HG02759 (cell line): ENCODE results near the gene ILKAP.

Experiments
- ATAC-seq: cut with Tn5 transposase; IDR thresholded peaks from one replicate; pipeline ENCODE4 v1.9.1; 2021; ENCODE audit warnings: mild to moderate bottlenecking, moderate library complexity; ENCODE audit not compliant: unreplicated experiment

Gene ILKAP

DNA sequence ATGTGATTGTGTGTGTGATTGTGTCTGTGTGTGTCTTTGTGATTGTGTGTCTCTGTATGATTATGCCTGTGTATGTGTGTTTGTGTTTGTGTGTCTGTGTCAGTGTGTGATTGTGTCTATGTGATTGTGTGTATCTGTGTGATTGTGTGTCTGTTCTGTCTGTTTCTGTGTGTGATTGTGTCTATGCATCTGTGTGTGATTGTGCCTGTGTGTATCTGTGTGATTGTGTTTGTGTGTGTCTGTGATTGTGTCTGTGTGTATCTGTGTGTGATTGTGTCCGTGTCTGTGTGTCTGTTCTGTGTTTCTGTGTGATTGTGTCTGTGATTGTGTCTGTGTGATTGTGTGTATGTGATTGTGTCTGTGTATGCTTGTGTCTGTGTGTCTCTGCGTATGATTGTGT is 77.2 kb downstream of the ILKAP start:
- ATAC-seq: no peak

DNA sequence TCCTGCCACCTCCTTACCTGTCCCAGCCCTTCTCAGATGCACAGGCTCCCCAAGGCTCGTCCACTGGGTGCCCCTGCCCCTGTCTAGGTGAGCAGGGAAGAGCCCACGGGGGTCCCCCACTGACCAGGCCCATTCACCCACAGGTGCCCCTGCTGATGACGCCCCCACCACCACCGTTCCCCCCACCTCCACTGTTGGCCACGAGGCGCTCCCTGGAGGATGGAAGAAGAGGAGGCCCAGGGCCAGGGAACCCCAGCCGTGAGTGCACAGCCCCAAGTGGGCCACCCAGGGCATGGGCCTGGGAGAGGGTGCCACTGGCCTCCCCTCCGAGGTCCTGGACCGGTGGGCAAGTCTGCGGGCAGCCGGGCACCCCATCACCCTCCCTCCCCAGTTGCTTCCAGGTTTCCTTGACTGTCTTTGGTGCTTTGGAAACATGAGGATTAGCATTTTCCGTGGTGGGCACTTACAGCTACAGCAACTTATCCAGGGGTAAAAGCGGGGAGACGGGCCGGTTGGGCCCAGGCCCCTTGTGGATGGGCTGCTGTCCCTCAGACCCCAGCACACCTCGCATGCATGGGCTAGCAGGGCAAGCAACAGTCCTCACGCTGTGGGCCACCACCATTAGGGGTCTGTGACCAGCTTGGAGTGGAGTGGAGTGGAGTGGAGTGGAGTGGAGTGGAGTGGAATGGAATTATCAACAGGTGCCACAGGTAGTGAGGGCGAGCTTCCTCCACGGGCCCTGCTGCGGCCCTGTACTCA is 78.2 kb downstream of the ILKAP start:
- no peak for ATAC-seq

DNA sequence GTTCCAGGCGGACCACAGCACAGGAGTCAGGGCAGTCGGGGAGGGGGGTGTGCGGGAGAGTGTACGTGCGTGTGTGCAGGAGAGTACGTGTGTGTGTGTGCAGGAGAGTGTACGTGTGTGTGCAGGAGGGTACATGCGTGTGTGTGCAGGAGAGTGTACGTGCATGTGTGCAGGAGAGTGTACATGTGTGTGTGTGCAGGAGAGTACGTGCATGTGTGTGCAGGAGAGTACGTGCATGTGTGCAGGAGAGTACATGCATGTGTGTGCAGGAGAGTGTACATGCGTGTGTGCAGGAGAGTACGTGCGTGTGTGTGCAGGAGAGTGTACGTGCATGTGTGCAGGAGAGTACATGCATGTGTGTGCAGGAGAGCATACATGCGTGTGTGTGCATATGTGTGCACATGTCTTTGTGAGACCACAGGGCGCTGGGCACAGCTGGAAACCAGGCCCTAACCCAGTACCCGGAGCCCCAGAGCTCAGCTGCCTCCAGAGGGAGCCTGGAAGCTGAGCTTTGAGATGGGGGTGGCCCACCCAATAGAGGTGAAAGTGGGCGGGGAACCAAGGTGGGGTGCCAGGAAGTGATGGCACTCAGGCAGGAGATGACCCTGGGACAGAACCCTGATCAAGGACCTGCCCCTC is 78.9 kb downstream of the ILKAP start:
- ATAC-seq: no peak

DNA sequence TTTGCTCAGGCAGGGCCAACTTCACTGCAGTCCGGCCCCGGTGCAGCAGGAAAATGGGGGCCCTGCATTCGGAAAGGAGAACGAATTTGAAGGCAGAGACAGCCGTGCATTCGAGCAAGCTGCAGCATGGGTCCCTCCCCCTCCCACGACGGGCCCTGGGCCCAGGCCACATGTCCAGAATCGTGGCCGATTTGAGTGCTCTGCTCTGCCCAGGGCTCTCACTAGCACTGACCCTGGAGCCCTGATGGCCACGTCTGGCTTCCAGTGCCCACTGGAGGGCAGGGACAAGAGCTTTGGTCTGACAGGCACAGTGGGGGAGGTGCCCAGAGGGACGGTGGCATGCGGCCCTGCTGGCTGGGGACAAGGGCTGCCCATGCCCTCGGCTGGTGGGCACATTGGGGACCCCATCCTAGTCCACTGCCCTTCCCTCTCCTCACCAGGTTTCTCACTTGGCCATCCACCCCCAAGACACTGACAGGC is 79.5 kb downstream of the ILKAP start:
- ATAC-seq: no peak

DNA sequence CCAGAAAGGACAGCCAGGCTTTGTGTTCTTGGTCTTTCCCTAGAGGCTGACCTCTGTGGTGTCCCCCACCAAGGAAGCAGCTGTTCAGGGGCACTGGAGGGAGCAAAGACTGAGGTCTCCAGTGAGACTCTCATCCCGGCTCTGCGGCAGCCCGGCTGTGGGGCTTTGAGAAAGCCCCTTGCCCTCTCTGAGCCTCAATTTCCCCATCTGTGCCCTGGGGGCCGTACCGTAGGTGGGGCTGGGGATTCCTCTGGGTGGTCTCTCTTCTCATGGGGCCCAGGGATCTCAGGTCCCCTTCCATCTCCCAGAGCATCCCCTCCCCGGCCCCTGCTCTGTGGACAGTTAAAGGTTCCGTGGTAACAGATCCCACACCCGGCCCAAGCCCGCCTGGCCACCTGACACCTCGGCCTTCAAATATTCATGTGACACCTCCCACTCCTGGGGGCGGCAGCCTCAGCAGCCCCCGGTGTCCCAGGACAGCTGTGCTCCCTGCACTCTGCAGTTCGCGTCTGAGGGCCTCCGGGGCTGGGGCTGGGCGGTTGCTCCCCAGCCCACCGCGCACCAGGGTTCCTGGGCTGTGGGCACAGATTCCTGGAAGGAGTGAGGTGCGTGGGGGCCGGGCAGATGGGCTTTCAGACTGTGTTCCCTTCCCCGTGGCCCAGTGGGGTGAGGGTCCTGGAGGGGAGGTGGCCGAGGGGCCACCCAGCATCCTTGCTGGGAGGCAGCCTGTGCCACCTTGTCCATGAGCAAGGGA is 80.1 kb downstream of the ILKAP start:
- ATAC-seq: no peak

DNA sequence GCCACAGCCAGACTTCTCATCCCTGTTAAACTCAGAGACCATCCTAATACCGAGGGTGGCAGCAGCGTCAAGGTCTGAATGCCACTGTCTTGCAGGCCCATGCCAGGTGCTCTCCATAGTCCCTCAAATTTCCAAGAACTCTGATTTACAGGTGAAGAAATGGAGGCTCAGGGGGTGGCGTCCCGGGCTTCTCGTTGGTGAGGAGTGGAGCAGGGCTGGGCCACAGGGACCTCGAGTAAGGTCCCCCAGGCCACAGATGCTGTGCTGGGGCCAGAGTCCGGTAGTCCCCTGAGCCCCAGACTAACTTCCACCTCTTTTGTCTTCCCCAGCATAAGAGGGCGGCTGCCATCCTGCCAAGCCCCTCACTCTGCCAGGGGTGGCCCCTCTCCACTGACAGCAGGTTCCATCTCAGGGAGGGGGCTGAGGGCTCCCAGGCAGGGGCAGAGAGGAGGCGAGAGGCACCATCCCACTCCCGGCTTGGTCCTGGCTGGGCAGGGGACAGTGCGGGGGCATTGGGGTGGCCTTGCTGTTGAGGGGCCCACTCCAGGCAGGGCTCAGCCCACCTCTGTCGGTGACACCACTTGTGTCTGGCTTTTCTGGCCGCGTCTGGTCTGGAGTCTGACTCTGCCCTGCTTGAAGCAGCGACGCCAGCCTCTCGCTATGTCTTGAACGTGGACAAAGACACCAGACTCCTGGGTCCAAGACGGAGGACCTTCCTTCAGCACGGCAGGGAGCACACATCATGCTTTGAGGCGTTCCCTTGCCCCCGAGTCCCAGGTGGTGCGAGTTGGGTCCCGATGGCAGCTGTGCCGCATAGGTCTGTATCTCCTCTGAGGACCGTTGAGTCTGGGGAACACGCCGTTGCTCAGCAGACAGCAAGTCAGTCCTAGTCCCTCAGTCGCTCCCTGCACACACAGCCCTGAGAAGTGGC is 80.9 kb downstream of the ILKAP start:
- no peak for ATAC-seq

DNA sequence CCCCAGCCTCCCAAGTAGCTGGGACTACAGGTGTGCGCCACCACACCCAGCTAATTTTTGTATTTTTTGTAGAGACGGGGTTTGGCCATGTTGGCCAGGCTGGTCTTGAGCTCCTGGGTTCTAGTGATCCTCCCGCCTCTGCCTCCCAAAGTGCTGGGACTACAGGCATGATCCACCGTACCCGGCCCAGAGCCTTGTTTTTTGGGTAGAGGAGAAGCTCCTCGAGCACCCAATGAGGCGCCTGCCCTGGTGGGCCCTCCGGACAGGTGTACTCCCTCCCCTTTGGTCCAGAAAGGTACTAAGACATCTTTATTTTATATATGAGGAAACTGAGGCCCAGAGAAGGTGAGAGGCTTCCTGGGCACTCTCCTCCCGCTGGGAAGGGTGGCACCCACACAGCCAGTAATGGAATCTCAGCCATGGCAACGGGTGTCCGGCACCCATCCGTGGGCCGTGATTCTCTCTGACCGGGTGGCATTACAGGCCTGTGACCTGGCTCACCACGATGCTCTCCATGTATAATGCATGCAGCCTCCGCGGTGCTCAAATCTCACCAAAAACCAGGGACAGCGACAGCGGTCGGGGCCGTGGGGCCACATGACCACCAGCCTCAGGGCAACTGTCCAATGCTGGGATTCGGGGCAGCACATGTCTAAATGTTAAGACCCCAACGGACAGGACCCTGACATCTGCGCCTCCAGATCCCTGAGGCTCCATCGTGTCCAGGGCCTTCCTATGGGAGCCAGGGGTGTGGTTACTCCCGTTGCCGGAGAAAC is 81.8 kb downstream of the ILKAP start:
- no peak for ATAC-seq

DNA sequence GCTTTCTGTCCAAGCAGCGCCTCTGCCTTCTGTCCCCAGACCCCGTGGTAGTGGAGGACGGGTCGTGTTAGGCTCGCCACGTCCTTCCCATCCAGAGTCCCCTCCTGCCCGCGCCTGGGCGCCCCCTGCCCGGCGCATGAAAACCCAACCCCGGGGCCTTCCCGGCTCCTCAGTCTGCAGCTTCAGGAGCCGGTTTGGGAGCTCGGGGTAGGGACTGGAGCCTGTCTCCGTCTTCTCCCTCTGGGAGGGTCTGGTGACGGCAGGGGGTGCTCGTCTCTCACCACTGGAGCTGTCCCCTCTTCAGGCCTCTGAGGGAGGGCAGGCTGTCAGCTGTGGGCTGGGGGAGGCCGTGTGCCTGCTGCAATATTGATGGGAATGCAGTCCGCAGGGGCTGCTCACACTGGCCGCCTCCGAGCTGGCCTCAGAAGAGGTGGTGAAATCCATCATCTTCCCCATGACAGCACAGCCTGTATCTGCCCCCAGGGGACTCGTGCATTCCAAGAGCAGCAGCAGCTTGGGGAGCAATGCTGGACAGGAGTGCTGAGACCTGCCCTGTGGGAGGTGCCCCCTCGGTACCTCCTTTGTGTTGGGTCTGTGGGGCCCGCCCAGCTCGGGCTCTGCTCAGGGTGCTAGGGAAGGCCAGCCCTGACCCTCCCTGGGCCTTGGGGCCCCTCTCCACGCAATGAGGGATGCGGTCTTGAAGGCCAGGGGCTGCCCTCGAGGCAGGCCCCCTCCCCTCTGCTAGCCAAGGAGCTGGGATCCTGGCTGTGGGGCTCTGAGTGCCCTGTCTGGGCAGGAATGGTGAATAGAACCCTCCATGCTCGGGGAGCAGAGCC is 82.8 kb downstream of the ILKAP start:
- ATAC-seq: no peak
